ENCODE measurements around the gene CFAP20DC.
"Not testable (repeated sequence)": the region's sequence is repeated elsewhere in the genome, so short reads cannot be mapped to it uniquely, and the experiment has no call there.

CFAP20DC gene

GRCh38 chr3:58884453-58884852, 165.4 kb downstream of the CFAP20DC start:
- Mint-ChIP-seq H3K4me3 (no peak overlapping the region), H3K27ac (no peak overlapping the region), H3K4me1 (no peaks in the 10 kb centered on the region), H3K36me3 (no peaks in the 10 kb centered on the region), H3K9me3 (no peaks in the 10 kb centered on the region)
- no peak for DNase-seq (ENCODE audit: low spot score in 2 of 2)
- ATAC-seq: no peak

GRCh38 chr3:58880182-58880581, 169.6 kb downstream of the CFAP20DC start:
- Mint-ChIP-seq H3K4me3 (no peak overlapping the region), H3K27ac (no peak overlapping the region), H3K36me3 (no peaks in the 10 kb centered on the region), H3K9me3 (no peaks in the 10 kb centered on the region), H3K4me1 (no peaks in the 10 kb centered on the region)
- ATAC-seq (peak; percentile 51), DNase-seq (ENCODE audit: low spot score in 2 of 2) (no peak)

GRCh38 chr3:58874795-58875194, 175.0 kb downstream of the CFAP20DC start:
- H3K4me3 Mint-ChIP-seq: peak overlapping the region; percentile 4
- ATAC-seq (peak; percentile 89), DNase-seq (ENCODE audit: low spot score in 2 of 2) (no peak)
- no peaks in the 10 kb centered on the region for H3K9me3 Mint-ChIP-seq
- H3K27ac Mint-ChIP-seq: peak overlapping the region; percentile 24
- peaks cover 10% of the 10 kb centered on the region for H3K4me1 Mint-ChIP-seq
- no peaks in the 10 kb centered on the region for H3K36me3 Mint-ChIP-seq

GRCh38 chr3:58874248-58874741, 175.5 kb downstream of the CFAP20DC start:
- DNase-seq (ENCODE audit: low spot score in 2 of 2) (no peak), ATAC-seq (peak; percentile 81)
- peaks cover 10% of the 10 kb centered on the region for H3K4me1 Mint-ChIP-seq
- no peaks in the 10 kb centered on the region for H3K9me3 Mint-ChIP-seq
- H3K36me3 Mint-ChIP-seq: no peaks in the 10 kb centered on the region
- H3K27ac Mint-ChIP-seq: peak overlapping the region; percentile 24
- peak overlapping the region; percentile 4 for H3K4me3 Mint-ChIP-seq

- DNase-seq (ENCODE audit: low spot score in 2 of 2) (no peak), ATAC-seq (no peak)
- no peaks in the 10 kb centered on the region for H3K9me3 Mint-ChIP-seq
- H3K27ac Mint-ChIP-seq: no peak overlapping the region
- no peaks in the 10 kb centered on the region for H3K36me3 Mint-ChIP-seq
- no peaks in the 10 kb centered on the region for H3K4me1 Mint-ChIP-seq
- no peak overlapping the region for H3K4me3 Mint-ChIP-seq
Observed at GRCh38 chr3:58868097-58868779, 181.6 kb downstream of the CFAP20DC start.

- H3K4me1 Mint-ChIP-seq: no peaks in the 10 kb centered on the region
- ATAC-seq (no peak), DNase-seq (ENCODE audit: low spot score in 2 of 2) (no peak)
- no peaks in the 10 kb centered on the region for H3K9me3 Mint-ChIP-seq
- no peak overlapping the region for H3K4me3 Mint-ChIP-seq
- no peak overlapping the region for H3K27ac Mint-ChIP-seq
- no peaks in the 10 kb centered on the region for H3K36me3 Mint-ChIP-seq
Observed at GRCh38 chr3:58867621-58868020, 182.2 kb downstream of the CFAP20DC start.

- H3K9me3 Mint-ChIP-seq: no peaks in the 10 kb centered on the region
- H3K4me3 Mint-ChIP-seq: no peak overlapping the region
- H3K36me3 Mint-ChIP-seq: no peaks in the 10 kb centered on the region
- DNase-seq (ENCODE audit: low spot score in 2 of 2): no peak
- no peak for ATAC-seq
- H3K27ac Mint-ChIP-seq: no peak overlapping the region
- no peaks in the 10 kb centered on the region for H3K4me1 Mint-ChIP-seq
Observed at GRCh38 chr3:58866079-58866478, 183.7 kb downstream of the CFAP20DC start.

GRCh38 chr3:58864480-58864879, 185.3 kb downstream of the CFAP20DC start:
- Mint-ChIP-seq H3K4me1 (no peaks in the 10 kb centered on the region), H3K9me3 (no peaks in the 10 kb centered on the region), H3K27ac (no peak overlapping the region), H3K4me3 (no peak overlapping the region), H3K36me3 (no peaks in the 10 kb centered on the region)
- no peak for ATAC-seq
- DNase-seq (ENCODE audit: low spot score in 2 of 2): no peak

GRCh38 chr3:58863206-58863605, 186.6 kb downstream of the CFAP20DC start:
- no peak for ATAC-seq

GRCh38 chr3:58861551-58861950, 188.3 kb downstream of the CFAP20DC start:
- ATAC-seq: no peak
- Mint-ChIP-seq H3K27ac (no peak overlapping the region), H3K9me3 (no peaks in the 10 kb centered on the region), H3K4me3 (no peak overlapping the region), H3K4me1 (no peaks in the 10 kb centered on the region), H3K36me3 (no peaks in the 10 kb centered on the region)
- no peak for DNase-seq (ENCODE audit: low spot score in 2 of 2)

More at GRCh38 chr3:58863206-58863605, 186.6 kb downstream of the CFAP20DC start:
- H3K27ac Mint-ChIP-seq: no peak overlapping the region
- H3K4me1 Mint-ChIP-seq: no peaks in the 10 kb centered on the region
- H3K36me3 Mint-ChIP-seq: no peaks in the 10 kb centered on the region
- no peak for DNase-seq (ENCODE audit: low spot score in 2 of 2)
- no peaks in the 10 kb centered on the region for H3K9me3 Mint-ChIP-seq
- H3K4me3 Mint-ChIP-seq: no peak overlapping the region

GRCh38 chr3:58858126-58858525, 191.7 kb downstream of the CFAP20DC start:
- DNase-seq (ENCODE audit: low spot score in 2 of 2) (no peak), ATAC-seq (no peak)
- no peaks in the 10 kb centered on the region for H3K36me3 Mint-ChIP-seq
- H3K4me3 Mint-ChIP-seq: no peak overlapping the region
- H3K9me3 Mint-ChIP-seq: no peaks in the 10 kb centered on the region
- H3K27ac Mint-ChIP-seq: no peak overlapping the region
- no peaks in the 10 kb centered on the region for H3K4me1 Mint-ChIP-seq

GRCh38 chr3:58857402-58857801, 192.4 kb downstream of the CFAP20DC start:
- ATAC-seq (no peak), DNase-seq (ENCODE audit: low spot score in 2 of 2) (no peak)
- H3K4me3 Mint-ChIP-seq: no peak overlapping the region
- H3K27ac Mint-ChIP-seq: no peak overlapping the region
- H3K4me1 Mint-ChIP-seq: no peaks in the 10 kb centered on the region
- H3K36me3 Mint-ChIP-seq: no peaks in the 10 kb centered on the region
- H3K9me3 Mint-ChIP-seq: no peaks in the 10 kb centered on the region

- ATAC-seq: no peak
- H3K4me1 Mint-ChIP-seq: no peaks in the 10 kb centered on the region
- no peak overlapping the region for H3K4me3 Mint-ChIP-seq
- DNase-seq (ENCODE audit: low spot score in 2 of 2): no peak
- no peaks in the 10 kb centered on the region for H3K9me3 Mint-ChIP-seq
- H3K36me3 Mint-ChIP-seq: no peaks in the 10 kb centered on the region
- no peak overlapping the region for H3K27ac Mint-ChIP-seq
Observed at GRCh38 chr3:58848826-58849225, 201.0 kb downstream of the CFAP20DC start.

- DNase-seq (ENCODE audit: low spot score in 2 of 2); H3K36me3 Mint-ChIP-seq; H3K4me1 Mint-ChIP-seq; H3K9me3 Mint-ChIP-seq; H3K4me3 Mint-ChIP-seq; H3K27ac Mint-ChIP-seq; ATAC-seq: not testable (repeated sequence)
Observed at GRCh38 chr3:58842050-58842747, 207.6 kb downstream of the CFAP20DC start.

GRCh38 chr3:58840949-58841348, 208.9 kb downstream of the CFAP20DC start:
- Mint-ChIP-seq H3K9me3 (peaks cover 4% of the 10 kb centered on the region), H3K36me3 (no peaks in the 10 kb centered on the region), H3K4me3 (no peak overlapping the region), H3K27ac (no peak overlapping the region), H3K4me1 (no peaks in the 10 kb centered on the region)
- no peak for ATAC-seq
- no peak for DNase-seq (ENCODE audit: low spot score in 2 of 2)

- Mint-ChIP-seq H3K27ac (no peak overlapping the region), H3K36me3 (no peaks in the 10 kb centered on the region), H3K4me3 (no peak overlapping the region), H3K9me3 (peaks cover 4% of the 10 kb centered on the region), H3K4me1 (no peaks in the 10 kb centered on the region)
- DNase-seq (ENCODE audit: low spot score in 2 of 2) (no peak), ATAC-seq (no peak)
Observed at GRCh38 chr3:58839964-58840363, 209.9 kb downstream of the CFAP20DC start.

All from stimulated activated effector memory CD8-positive, alpha-beta T cell treated with anti-CD3 and anti-CD28 coated beads, Interleukin-12 subunit alpha, Interleukin-12 subunit beta, amount 100 ng/mL, for 72 hours (primary cell).